ENCODE measurements around the gene CSRNP2.

The CSRNP2 gene

DNA sequence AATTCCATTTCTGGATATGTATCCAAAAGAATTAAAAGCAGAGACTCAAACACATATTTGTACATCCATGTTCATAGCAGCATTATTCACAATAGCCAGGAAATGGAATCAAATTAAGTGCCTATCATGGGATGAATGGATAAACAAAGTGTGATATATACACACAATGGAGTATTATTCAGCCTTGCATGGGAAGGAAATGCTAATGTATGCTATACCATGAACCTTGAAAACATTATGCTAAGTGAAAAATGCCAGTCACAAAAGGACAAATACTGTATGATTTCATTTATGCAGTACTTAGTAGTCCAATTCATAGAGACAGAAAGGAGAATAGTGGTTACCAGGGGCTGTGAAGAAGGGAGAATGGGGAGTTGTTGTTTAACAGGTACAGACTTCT lies 32.1 kb upstream of the CSRNP2 start:
- Histone ChIP-seq H2AFZ (ENCODE audit: low read length) (no peak overlapping the region), H3K36me3 (replicated peaks; ENCODE audit: insufficient read depth, low read length) (no peaks in the 10 kb centered on the region)

DNA sequence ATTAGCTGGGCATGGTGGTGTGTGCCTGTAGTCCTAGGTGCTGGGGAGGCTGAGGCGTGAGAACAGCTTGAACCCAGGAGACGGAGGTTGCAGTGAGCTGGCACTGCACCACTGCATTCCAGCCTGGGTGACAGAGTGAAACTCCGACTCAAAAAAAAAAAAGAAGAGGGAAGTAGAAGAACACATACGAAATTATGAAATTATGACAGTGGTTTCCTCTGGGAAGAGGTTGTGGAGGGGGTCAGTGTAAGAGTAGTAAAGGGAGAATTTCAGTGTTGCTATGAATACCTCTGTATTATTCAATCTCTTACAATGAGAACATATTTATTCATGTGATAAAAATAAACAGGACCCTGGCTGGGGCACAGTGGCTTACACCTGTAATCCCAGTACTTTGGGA lies 24.7 kb upstream of the CSRNP2 start:
- no peaks in the 10 kb centered on the region for H3K79me2 ChIP-seq (ENCODE audit: low read length)
- H3F3A ChIP-seq (ENCODE audit: insufficient read depth, low read length), result no peaks in the 10 kb centered on the region
- H3K4me3 ChIP-seq (ENCODE audit: low read length), result no peak overlapping the region
- H3K4me2 ChIP-seq (ENCODE audit: low read depth, low read length), result no peak overlapping the region
- no peaks in the 10 kb centered on the region for H3K4me1 ChIP-seq (ENCODE audit: low read length)
- H4K20me1 ChIP-seq (ENCODE audit: insufficient read depth, low read length), result no peaks in the 10 kb centered on the region
- no peaks in the 10 kb centered on the region for H3K27me3 ChIP-seq (replicated peaks; ENCODE audit: insufficient read depth, low read length)
- no peak for DNase-seq
- no peak overlapping the region for H3K27ac ChIP-seq (ENCODE audit: low read length)
- no peaks in the 10 kb centered on the region for H3K36me3 ChIP-seq (replicated peaks; ENCODE audit: insufficient read depth, low read length)
- H3K9me3 ChIP-seq (replicated peaks; ENCODE audit: insufficient read depth, low read length), result no peaks in the 10 kb centered on the region
- TF ChIP-seq, protein P1, sequence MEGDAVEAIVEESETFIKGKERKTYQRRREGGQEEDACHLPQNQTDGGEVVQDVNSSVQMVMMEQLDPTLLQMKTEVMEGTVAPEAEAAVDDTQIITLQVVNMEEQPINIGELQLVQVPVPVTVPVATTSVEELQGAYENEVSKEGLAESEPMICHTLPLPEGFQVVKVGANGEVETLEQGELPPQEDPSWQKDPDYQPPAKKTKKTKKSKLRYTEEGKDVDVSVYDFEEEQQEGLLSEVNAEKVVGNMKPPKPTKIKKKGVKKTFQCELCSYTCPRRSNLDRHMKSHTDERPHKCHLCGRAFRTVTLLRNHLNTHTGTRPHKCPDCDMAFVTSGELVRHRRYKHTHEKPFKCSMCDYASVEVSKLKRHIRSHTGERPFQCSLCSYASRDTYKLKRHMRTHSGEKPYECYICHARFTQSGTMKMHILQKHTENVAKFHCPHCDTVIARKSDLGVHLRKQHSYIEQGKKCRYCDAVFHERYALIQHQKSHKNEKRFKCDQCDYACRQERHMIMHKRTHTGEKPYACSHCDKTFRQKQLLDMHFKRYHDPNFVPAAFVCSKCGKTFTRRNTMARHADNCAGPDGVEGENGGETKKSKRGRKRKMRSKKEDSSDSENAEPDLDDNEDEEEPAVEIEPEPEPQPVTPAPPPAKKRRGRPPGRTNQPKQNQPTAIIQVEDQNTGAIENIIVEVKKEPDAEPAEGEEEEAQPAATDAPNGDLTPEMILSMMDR (IDR thresholded peaks at IDR 0.05; ENCODE audit: low read length), result no peak
- TF ChIP-seq EZH2 (optimal IDR thresholded peaks at IDR 0.05; ENCODE audit: low read depth, low read length) (no peak), EZH2phosphoT487 (IDR thresholded peaks at IDR 0.05; ENCODE audit: low read length) (no peak)
- no peak overlapping the region for H3K9ac ChIP-seq (ENCODE audit: low read length)
- H3K9me2 ChIP-seq (replicated peaks; ENCODE audit: insufficient read depth, low read length), result no peaks in the 10 kb centered on the region
- no peak overlapping the region for H2AFZ ChIP-seq (ENCODE audit: low read length)

More for the DNA sequence above, 32.1 kb upstream of the CSRNP2 start:
- no peak for DNase-seq
- Histone ChIP-seq H3K9ac (ENCODE audit: low read length) (no peak overlapping the region), H3K9me2 (replicated peaks; ENCODE audit: insufficient read depth, low read length) (no peaks in the 10 kb centered on the region), H3K4me1 (ENCODE audit: low read length) (no peaks in the 10 kb centered on the region), H4K20me1 (ENCODE audit: insufficient read depth, low read length) (no peaks in the 10 kb centered on the region; the same call in 1 of the 2 replicates), H3F3A (ENCODE audit: insufficient read depth, low read length) (no peaks in the 10 kb centered on the region), H3K79me2 (ENCODE audit: low read length) (no peaks in the 10 kb centered on the region), H3K27me3 (replicated peaks; ENCODE audit: insufficient read depth, low read length) (no peaks in the 10 kb centered on the region), H3K4me2 (ENCODE audit: low read depth, low read length) (no peak overlapping the region), H3K9me3 (replicated peaks; ENCODE audit: insufficient read depth, low read length) (no peaks in the 10 kb centered on the region), H3K27ac (ENCODE audit: low read length) (no peak overlapping the region), H3K4me3 (ENCODE audit: low read length) (no peak overlapping the region)
- TF ChIP-seq EZH2 (optimal IDR thresholded peaks at IDR 0.05; ENCODE audit: low read depth, low read length), result no peak
- TF ChIP-seq EZH2phosphoT487 (IDR thresholded peaks at IDR 0.05; ENCODE audit: low read length), result no peak
- TF ChIP-seq, protein P1 (IDR thresholded peaks at IDR 0.05; ENCODE audit: low read length), result no peak

DNA sequence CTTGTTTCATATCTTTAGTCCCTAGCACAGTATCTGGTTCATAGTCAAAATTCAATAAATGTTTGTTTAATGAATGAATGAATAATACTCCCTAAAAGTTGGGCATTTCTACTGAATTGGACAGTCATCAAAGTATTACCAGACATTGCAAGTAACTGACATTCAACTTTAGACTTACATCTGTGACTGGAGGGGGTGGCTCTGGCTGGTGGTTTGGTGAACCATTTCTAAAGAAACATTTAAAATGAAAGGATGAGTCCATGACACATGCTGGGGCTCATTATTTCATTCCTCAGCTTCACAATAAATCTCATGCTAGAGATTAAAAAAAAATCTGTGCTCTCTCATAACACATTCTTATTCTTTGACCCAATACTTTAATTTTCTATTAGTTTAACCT lies 20.6 kb upstream of the CSRNP2 start:
- H3K4me3 ChIP-seq (ENCODE audit: low read length), result no peak overlapping the region
- DNase-seq, result no peak
- H3K9ac ChIP-seq (ENCODE audit: low read length), result no peak overlapping the region
- no peaks in the 10 kb centered on the region for H3K9me2 ChIP-seq (replicated peaks; ENCODE audit: insufficient read depth, low read length)
- no peaks in the 10 kb centered on the region for H3K36me3 ChIP-seq (replicated peaks; ENCODE audit: insufficient read depth, low read length)
- no peak overlapping the region for H2AFZ ChIP-seq (ENCODE audit: low read length)
- H3K27ac ChIP-seq (ENCODE audit: low read length), result no peak overlapping the region
- H3F3A ChIP-seq (ENCODE audit: insufficient read depth, low read length), result no peaks in the 10 kb centered on the region
- TF ChIP-seq, protein P1 (IDR thresholded peaks at IDR 0.05; ENCODE audit: low read length), result no peak
- no peak for TF ChIP-seq EZH2phosphoT487 (IDR thresholded peaks at IDR 0.05; ENCODE audit: low read length)
- TF ChIP-seq EZH2 (optimal IDR thresholded peaks at IDR 0.05; ENCODE audit: low read depth, low read length), result no peak
- no peaks in the 10 kb centered on the region for H4K20me1 ChIP-seq (ENCODE audit: insufficient read depth, low read length)
- no peaks in the 10 kb centered on the region for H3K9me3 ChIP-seq (replicated peaks; ENCODE audit: insufficient read depth, low read length)
- no peaks in the 10 kb centered on the region for H3K79me2 ChIP-seq (ENCODE audit: low read length)
- H3K4me1 ChIP-seq (ENCODE audit: low read length), result no peaks in the 10 kb centered on the region
- H3K4me2 ChIP-seq (ENCODE audit: low read depth, low read length), result no peak overlapping the region
- H3K27me3 ChIP-seq (replicated peaks; ENCODE audit: insufficient read depth, low read length), result no peaks in the 10 kb centered on the region
